Tibial nerve (tissue), 4 donors: ENCODE results near the gene TBRG4. TPM values are rescaled to one million over a fixed set of nuclear protein-coding genes. Genes with fewer than 3 reads are reported as not detected.

Source experiments
- DNase-seq, 2 donors: peaks; one replicate each; pipeline ENCODE4 v3.0.0-alpha.2; 2019; ENCODE audit warnings: low spot score in 2 of 2
- H3K27ac ChIP-seq, 4 donors: fragments of 200-600 bp; sonication (generic) in 3 of 4; one replicate each; pipeline ENCODE4 v1.5.1; 2017 to 2019; ENCODE audit warnings: mild to moderate bottlenecking in 1 of 4
- H3K27me3 ChIP-seq, 2 donors: fragments of 200-600 bp; sonication (generic) in 1 of 2; one replicate each; pipeline versions ENCODE4 v1.5.1 to v1.6.0; 2017 to 2019
- H3K36me3 ChIP-seq, 3 donors: fragments of 200-600 bp; sonication (generic); one replicate each; pipeline ENCODE4 v1.5.1; 2018 to 2019
- H3K4me1 ChIP-seq, 4 donors: fragments of 200-600 bp; sonication (generic) in 3 of 4; one replicate each; pipeline ENCODE4 v1.5.1; 2017 to 2019
- H3K4me3 ChIP-seq, 4 donors: fragments of 200-600 bp; sonication (generic) in 3 of 4; one replicate each; pipeline ENCODE4 v1.5.1; 2017 to 2019; ENCODE audit warnings: mild to moderate bottlenecking in 1 of 4, moderate library complexity in 1 of 4
- H3K9me3 ChIP-seq, 4 donors: fragments of 200-600 bp; sonication (generic) in 3 of 4; one replicate each; pipeline ENCODE4 v1.5.1; 2017 to 2019
- EP300 ChIP-seq, 2 donors: sonication (generic); formaldehyde crosslinking; IDR thresholded peaks; one replicate each; pipeline ENCODE4 v1.6.1; 2017; ENCODE audit warnings: antibody characterized with exemption in 2 of 2, mild to moderate bottlenecking in 1 of 2
- POLR2A ChIP-seq, 2 donors: fragments of 450-650 bp; IDR thresholded peaks; one replicate each; pipeline ENCODE4 v1.6.1; 2017; ENCODE audit warnings: antibody characterized with exemption in 2 of 2, mild to moderate bottlenecking in 2 of 2, moderate library complexity in 2 of 2
- WGBS, 2 donors: methylation state at CpG; one replicate each; pipeline ENCODE4 v1.1.5; 2018; 5-methylcytosine and 5-hydroxymethylcytosine counted together
- total RNA-seq, 4 donors: library from RNA; depleted of rRNA; stranded (reverse); fragments of >200 nt; gene quantifications; one replicate each; pipeline ENCODE4 v1.1.0, GENCODE V29; 2016
- TF ChIP-seq, protein P1 (sequence below), 5 experiments: fragments of 200-600 bp in 3 of 5; fragments of 450-650 bp in 2 of 5; sonication (generic) in 3 of 5; IDR thresholded peaks; one replicate each; pipeline ENCODE4 v1.5.1; 2016 to 2019; ENCODE audit warnings: antibody characterized with exemption in 5 of 5, mild to moderate bottlenecking in 3 of 5, moderate library complexity in 2 of 5

TBRG4 gene
- 10 to 100 TPM; 32.3 to 81.3 (median 54.0) TPM for total RNA-seq

DNA sequence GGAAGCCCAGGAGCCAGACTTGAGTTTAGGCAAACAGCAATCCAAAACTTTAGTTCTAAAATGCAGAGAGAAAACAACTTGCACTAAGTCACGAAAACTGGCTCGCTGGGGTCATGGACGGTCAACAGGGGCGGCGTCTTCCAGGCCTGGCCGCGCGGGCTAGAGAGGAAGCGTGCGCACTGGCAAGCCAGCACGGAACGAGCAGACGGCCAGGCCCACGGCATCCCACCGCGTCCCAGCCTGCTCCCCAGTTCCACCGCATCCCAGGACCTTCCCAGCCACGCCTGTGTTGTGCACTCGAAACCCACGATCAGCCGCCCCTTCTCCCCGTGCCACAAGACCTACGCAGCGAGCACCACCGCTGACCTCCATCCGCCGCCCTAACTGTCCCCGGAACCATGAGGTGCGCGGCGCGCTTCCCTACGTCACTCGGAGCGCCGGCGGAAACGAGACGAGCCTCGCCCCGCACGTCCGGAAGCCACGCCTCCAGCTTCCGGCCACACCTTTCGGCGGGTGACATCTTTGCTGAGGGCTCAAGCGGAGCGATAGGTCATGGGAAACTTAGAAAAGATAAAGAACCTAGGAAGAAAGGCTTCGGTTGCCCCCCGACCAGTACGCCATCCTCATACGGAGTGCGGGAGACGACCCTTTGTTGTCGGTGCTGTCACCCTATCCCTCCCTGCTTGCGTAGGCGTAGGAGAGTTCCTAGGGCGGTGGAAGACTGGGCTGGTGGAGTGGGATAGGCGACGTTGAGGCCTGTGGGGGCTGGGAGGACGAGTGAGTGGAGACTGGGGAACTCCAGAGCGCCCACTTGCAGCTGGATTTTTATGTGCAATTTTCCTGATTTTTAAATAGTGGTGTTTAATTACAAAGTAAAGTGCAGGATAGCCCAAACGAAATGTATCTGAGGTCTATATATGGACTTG is at the start of gene TBRG4:
TSS of gene TBRG4 (minus strand) at position 400 of the 926 bp plus-strand sequence. CDS start 2,460 bp downstream, outside the sequence.
- TF ChIP-seq EP300 (IDR thresholded peaks at IDR 0.05): peak; percentile 91 to 100
- TF ChIP-seq POLR2A (IDR thresholded peaks at IDR 0.05): peak; percentile 83 to 96
- TF ChIP-seq, protein P1, sequence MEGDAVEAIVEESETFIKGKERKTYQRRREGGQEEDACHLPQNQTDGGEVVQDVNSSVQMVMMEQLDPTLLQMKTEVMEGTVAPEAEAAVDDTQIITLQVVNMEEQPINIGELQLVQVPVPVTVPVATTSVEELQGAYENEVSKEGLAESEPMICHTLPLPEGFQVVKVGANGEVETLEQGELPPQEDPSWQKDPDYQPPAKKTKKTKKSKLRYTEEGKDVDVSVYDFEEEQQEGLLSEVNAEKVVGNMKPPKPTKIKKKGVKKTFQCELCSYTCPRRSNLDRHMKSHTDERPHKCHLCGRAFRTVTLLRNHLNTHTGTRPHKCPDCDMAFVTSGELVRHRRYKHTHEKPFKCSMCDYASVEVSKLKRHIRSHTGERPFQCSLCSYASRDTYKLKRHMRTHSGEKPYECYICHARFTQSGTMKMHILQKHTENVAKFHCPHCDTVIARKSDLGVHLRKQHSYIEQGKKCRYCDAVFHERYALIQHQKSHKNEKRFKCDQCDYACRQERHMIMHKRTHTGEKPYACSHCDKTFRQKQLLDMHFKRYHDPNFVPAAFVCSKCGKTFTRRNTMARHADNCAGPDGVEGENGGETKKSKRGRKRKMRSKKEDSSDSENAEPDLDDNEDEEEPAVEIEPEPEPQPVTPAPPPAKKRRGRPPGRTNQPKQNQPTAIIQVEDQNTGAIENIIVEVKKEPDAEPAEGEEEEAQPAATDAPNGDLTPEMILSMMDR (IDR thresholded peaks at IDR 0.05): peak in 4 of 5 experiments; percentile 15 to 45 (median 34)

DNA sequence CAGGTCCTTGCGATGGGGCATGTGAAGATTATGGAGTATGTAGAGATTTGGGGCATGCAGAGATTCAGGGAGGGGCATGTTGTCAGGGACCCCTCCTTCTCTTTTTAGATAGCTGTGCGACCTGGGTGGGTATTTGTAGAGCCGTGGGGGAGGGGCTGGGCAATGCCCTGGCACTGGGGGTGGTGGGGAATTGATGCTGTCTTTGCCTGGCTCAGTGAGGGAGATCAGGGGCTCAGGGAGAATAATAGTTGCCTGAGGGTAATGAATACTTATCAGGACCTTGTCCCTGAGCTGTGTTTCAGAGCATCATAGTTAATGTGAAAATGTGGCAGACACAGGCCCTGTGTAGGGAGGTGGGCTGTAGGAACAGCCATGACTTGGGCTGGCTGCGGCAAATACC is 49.6 kb upstream of the TBRG4 start:
- TF ChIP-seq, protein P1 (IDR thresholded peaks at IDR 0.05): no peak
- TF ChIP-seq POLR2A (IDR thresholded peaks at IDR 0.05): no peak
- TF ChIP-seq EP300 (IDR thresholded peaks at IDR 0.05): no peak
- H3K9me3 ChIP-seq: peaks cover 0 to 15% (median 1%) of the 10 kb centered on the region in 4 donors
- H3K27me3 ChIP-seq: peaks cover 0 to 25% of the 10 kb centered on the region in 2 donors
- DNase-seq: no peak
- peaks cover 0 to 11% (median 2%) of the 10 kb centered on the region in 4 donors for H3K4me1 ChIP-seq
- WGBS, 2 donors: 82 to 95% methylated on average over 4 of the region's 4 CpGs
- H3K4me3 ChIP-seq: no peak overlapping the region
- no peaks in the 10 kb centered on the region for H3K36me3 ChIP-seq
- H3K27ac ChIP-seq: no peak overlapping the region

More for the DNA sequence above, at the start of gene TBRG4:
- peak within 1 kb of the TSS; percentile 91 to 96 (median 95) for H3K27ac ChIP-seq
- WGBS, 2 donors: 0 to 1% methylated on average over 61 to 62 of the region's 64 CpGs
- H3K4me1 ChIP-seq: peaks cover 0 to 52% (median 16%) of the 10 kb centered on the region in 4 donors
- H3K9me3 ChIP-seq: no peaks in the 10 kb centered on the region
- H3K4me3 ChIP-seq: peak within 1 kb of the TSS; percentile 69 to 92 (median 82)
- DNase-seq: peak; percentile 86 to 92
- H3K36me3 ChIP-seq: peaks cover 0 to 29% (median 22%) of the 10 kb centered on the region in 3 donors
- H3K27me3 ChIP-seq: no peaks in the 10 kb centered on the region

DNA sequence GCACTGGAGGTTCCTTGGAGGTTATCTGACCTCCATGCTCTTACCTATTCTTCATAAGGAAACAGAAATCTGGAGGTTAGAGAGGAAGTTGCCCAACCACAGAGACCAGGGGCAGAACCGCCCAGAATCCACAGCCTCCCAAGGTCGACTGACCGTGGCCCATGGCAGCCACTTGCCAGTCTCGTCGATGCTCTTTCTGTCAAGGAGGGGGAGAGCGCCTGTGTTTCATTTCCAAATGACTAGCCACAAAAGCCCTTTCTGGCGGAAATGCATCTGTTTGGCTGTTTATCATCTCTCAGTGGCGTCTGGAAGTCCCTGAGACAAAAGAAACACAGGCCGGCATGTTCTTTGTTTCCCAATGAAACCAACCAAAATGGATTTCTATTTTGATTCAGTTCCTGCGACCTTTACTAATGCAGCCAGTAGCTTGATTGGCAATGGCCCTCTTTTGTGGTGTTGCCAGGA is 49.0 kb upstream of the TBRG4 start:
- Histone ChIP-seq H3K9me3 (peaks cover 0 to 15% (median 1%) of the 10 kb centered on the region in 4 donors), H3K27ac (no peak overlapping the region), H3K4me1 (peaks cover 0 to 11% (median 2%) of the 10 kb centered on the region in 4 donors), H3K36me3 (no peaks in the 10 kb centered on the region), H3K4me3 (no peak overlapping the region), H3K27me3 (peaks cover 0 to 25% of the 10 kb centered on the region in 2 donors)
- 44 to 56% methylated on average over 10 of the region's 10 CpGs for WGBS, 2 donors
- no peak for TF ChIP-seq POLR2A (IDR thresholded peaks at IDR 0.05)
- TF ChIP-seq EP300 (IDR thresholded peaks at IDR 0.05): no peak
- TF ChIP-seq, protein P1 (IDR thresholded peaks at IDR 0.05): no peak
- no peak for DNase-seq

DNA sequence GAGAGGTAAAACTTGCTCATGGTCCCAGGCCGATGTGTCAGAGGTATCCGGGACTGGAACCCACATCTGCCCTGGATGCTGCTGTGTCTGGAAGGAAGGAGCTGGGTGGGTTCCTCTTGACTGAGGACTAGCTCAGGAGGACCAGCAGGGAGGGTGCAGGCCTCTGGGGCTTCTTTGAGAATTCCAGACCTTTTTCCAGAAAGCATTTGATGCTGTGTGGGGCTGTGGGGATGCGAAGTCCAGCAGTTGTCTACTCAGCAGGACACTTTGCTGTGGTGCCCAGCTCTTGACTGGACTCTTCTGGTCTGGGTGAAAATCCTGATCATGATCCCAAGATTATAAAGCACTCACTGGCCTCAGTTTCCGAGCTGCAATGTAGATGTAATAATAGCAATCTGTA is 47.8 kb upstream of the TBRG4 start:
- no peak for TF ChIP-seq EP300 (IDR thresholded peaks at IDR 0.05)
- no peak for TF ChIP-seq POLR2A (IDR thresholded peaks at IDR 0.05)
- TF ChIP-seq, protein P1 (IDR thresholded peaks at IDR 0.05): no peak
- DNase-seq: no peak
- no peaks in the 10 kb centered on the region for H3K36me3 ChIP-seq
- peaks cover 0 to 25% of the 10 kb centered on the region in 2 donors for H3K27me3 ChIP-seq
- H3K4me1 ChIP-seq: peaks cover 0 to 16% (median 2%) of the 10 kb centered on the region in 4 donors
- H3K27ac ChIP-seq: no peak overlapping the region
- peak overlapping the region in 1 of 4 donors; percentile 47 for H3K4me3 ChIP-seq
- 93% methylated on average over 4 of the region's 4 CpGs for WGBS, 2 donors
- peaks cover 0 to 8% (median under 1%) of the 10 kb centered on the region in 4 donors for H3K9me3 ChIP-seq
